Activated CD8-positive, alpha-beta memory T cell treated with anti-CD3 and anti-CD28 coated beads, Interleukin-2, amount 50 U/mL, for 24 hours (primary cell): Measurements from ENCODE around the gene SBNO1.
"Not testable (repeated sequence)": the region's sequence is repeated elsewhere in the genome, so short reads cannot be mapped to it uniquely, and the experiment has no call there.

Source experiments
- DNase-seq: peaks from one replicate; pipeline ENCODE4 v3.0.0-alpha.2; 2020; ENCODE audit errors: extremely low read depth

SBNO1 gene

GRCh38 chr12:123248996-123249741, 115.5 kb downstream of the SBNO1 start:
- DNase-seq, result not testable (repeated sequence)

- DNase-seq, result not testable (repeated sequence)
These were observed 116.5 kb downstream of the SBNO1 start for GRCh38 chr12:123248129-123248528.

- DNase-seq, result no peak
These were observed 119.0 kb downstream of the SBNO1 start for GRCh38 chr12:123245678-123246077.

DNA sequence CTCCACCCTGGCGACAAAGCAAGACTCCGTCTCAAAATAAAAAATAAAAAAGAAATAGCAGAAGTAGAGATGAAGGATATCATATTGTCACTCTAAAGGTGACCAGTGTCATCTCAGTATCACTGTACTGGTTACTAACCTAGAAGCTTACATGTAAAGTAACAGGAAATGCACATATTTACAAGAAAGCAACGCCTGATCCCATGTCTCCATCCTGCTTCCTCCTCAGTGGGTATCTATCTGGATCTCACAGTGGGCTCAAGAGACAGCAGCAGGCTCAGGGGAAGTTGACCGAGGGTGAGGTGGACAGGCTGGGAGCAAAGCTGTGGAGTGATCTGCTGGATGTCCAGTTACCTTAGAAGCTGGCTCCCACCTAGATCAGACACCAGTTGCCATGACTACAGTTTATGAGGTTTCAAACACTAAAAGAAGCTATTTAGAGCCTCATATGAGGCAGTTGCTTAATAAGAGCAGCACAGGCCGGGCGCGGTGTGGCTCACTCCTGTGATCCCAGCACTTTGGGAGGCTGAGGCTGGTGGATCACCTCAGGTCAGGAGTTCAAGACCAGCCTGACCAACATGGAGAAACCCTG, 120.9 kb downstream of the SBNO1 start:
- DNase-seq, result no peak

- DNase-seq, result no peak
These were observed 122.3 kb downstream of the SBNO1 start for GRCh38 chr12:123242116-123242904.
